Stimulated activated CD8-positive, alpha-beta memory T cell treated with anti-CD3 and anti-CD28 coated beads, Interleukin-4, amount 100 ng/mL, for 24 hours (primary cell): ENCODE results near the gene FAM163B.

Source experiments
- DNase-seq: peaks from one replicate; pipeline ENCODE4 v3.0.0-alpha.2; 2020; ENCODE audit warnings: low read depth

FAM163B gene

GRCh38 chr9:133597316-133597957 lies 11.8 kb downstream of the FAM163B start:
- no peak for DNase-seq

- DNase-seq, result no peak
Observed at GRCh38 chr9:133595910-133596309, 13.3 kb downstream of the FAM163B start.

- no peak for DNase-seq
Observed at GRCh38 chr9:133594310-133594709, 14.9 kb downstream of the FAM163B start.

- no peak for DNase-seq
Observed at GRCh38 chr9:133593587-133594253, 15.5 kb downstream of the FAM163B start.

GRCh38 chr9:133592731-133593409 lies 16.3 kb downstream of the FAM163B start:
- DNase-seq, result no peak

- no peak for DNase-seq
Observed at GRCh38 chr9:133591985-133592384, 17.2 kb downstream of the FAM163B start.

- DNase-seq, result no peak
Observed at GRCh38 chr9:133591116-133591910, 17.9 kb downstream of the FAM163B start.

- DNase-seq, result no peak
Observed at GRCh38 chr9:133590231-133590855, 18.8 kb downstream of the FAM163B start.

- peak; percentile 19 for DNase-seq
Observed at GRCh38 chr9:133589454-133590227, 19.5 kb downstream of the FAM163B start.

- DNase-seq, result no peak
Observed at GRCh38 chr9:133587466-133587865, 21.7 kb downstream of the FAM163B start.

GRCh38 chr9:133587051-133587450 lies 22.1 kb downstream of the FAM163B start:
- DNase-seq, result no peak

GRCh38 chr9:133585481-133586351 lies 23.5 kb downstream of the FAM163B start:
- no peak for DNase-seq

GRCh38 chr9:133584559-133585476 lies 24.4 kb downstream of the FAM163B start:
- no peak for DNase-seq

GRCh38 chr9:133584167-133584558 lies 25.0 kb downstream of the FAM163B start:
- no peak for DNase-seq

- no peak for DNase-seq
Observed at GRCh38 chr9:133583586-133583985, 25.6 kb downstream of the FAM163B start.

- no peak for DNase-seq
Observed at GRCh38 chr9:133583111-133583510, 26.1 kb downstream of the FAM163B start.

GRCh38 chr9:133582501-133583045 lies 26.6 kb downstream of the FAM163B start:
- no peak for DNase-seq

GRCh38 chr9:133581513-133582343 lies 27.5 kb downstream of the FAM163B start:
- DNase-seq, result no peak
